Astrocyte (in vitro differentiated cells and primary cell): ENCODE data around the gene LGALS1. TPM values are rescaled to one million over a fixed set of nuclear protein-coding genes. Genes with fewer than 3 reads are reported as not detected.
A peak's percentile ranks its signal among the peaks of the same experiment; 100 is the strongest.
"Not testable (repeated sequence)": the region's sequence is repeated elsewhere in the genome, so short reads cannot be mapped to it uniquely, and the experiment has no call there.

Source experiments
- DNase-seq: peaks from one replicate; pipeline ENCODE4 v3.0.0-alpha.2; 2010; ENCODE audit warnings: low read depth
- FAIRE-seq: peaks from 2 replicates; lab custom pipeline; 2011; peaks lifted over from hg19 to GRCh38; lab: Jason Lieb, UNC
- H2AFZ ChIP-seq: 2 replicates; pipeline ENCODE4 v1.6.0; 2012; ENCODE audit warnings: low read depth, low read length, inconsistent platforms
- H3K27ac ChIP-seq: 2 replicates; pipeline ENCODE4 v1.5.1; 2011; ENCODE audit warnings: low read depth, low read length, inconsistent platforms
- H3K27me3 ChIP-seq: 2 replicates; pipeline ENCODE4 v1.6.0; 2011; ENCODE audit warnings: low read length, inconsistent platforms; ENCODE audit not compliant: insufficient read depth
- H3K36me3 ChIP-seq: 2 replicates; pipeline ENCODE4 v1.5.1; 2011; ENCODE audit warnings: low read length, inconsistent platforms; ENCODE audit not compliant: insufficient read depth
- H3K4me1 ChIP-seq: 2 replicates; pipeline ENCODE4 v1.5.1; 2011; ENCODE audit warnings: low read length, inconsistent platforms; ENCODE audit not compliant: insufficient read depth
- H3K4me2 ChIP-seq: 2 replicates; pipeline ENCODE4 v1.6.0; 2012; ENCODE audit warnings: low read length, inconsistent platforms
- H3K4me3 ChIP-seq: 2 replicates; pipeline ENCODE4 v1.5.1; 2011; ENCODE audit warnings: low read depth, mild to moderate bottlenecking, low read length, inconsistent platforms; ENCODE audit not compliant: insufficient read depth
- H3K79me2 ChIP-seq: 2 replicates; pipeline ENCODE4 v1.6.0; 2012; ENCODE audit warnings: mild to moderate bottlenecking, low read length, inconsistent platforms; ENCODE audit not compliant: insufficient read depth
- H3K9ac ChIP-seq: 2 replicates; pipeline ENCODE4 v1.6.0; 2012; ENCODE audit warnings: mild to moderate bottlenecking, low read length, inconsistent platforms
- H3K9me3 ChIP-seq: 2 replicates; pipeline ENCODE4 v1.5.1; 2012; ENCODE audit warnings: low read depth, mild to moderate bottlenecking, low read length, inconsistent platforms; ENCODE audit not compliant: insufficient read depth
- H4K20me1 ChIP-seq: 2 replicates; pipeline ENCODE4 v1.6.0; 2012; ENCODE audit warnings: low read length, inconsistent platforms; ENCODE audit not compliant: insufficient read depth
- H3K27ac Mint-ChIP-seq: one replicate; pipeline ENCODE4 v1.8.0; 2021; ENCODE audit warnings: mild to moderate bottlenecking, mixed read lengths; ENCODE audit not compliant: unreplicated experiment
- H3K27me3 Mint-ChIP-seq: one replicate; pipeline ENCODE4 v1.8.0; 2021; ENCODE audit warnings: low read depth, mixed read lengths; ENCODE audit not compliant: unreplicated experiment
- H3K36me3 Mint-ChIP-seq: one replicate; pipeline ENCODE4 v1.8.0; 2021; ENCODE audit warnings: low read depth, mixed read lengths; ENCODE audit not compliant: unreplicated experiment
- H3K4me1 Mint-ChIP-seq: one replicate; pipeline ENCODE4 v1.8.0; 2021; ENCODE audit warnings: low read depth, mixed read lengths; ENCODE audit not compliant: unreplicated experiment
- H3K4me3 Mint-ChIP-seq: one replicate; pipeline ENCODE4 v1.8.0; 2021; ENCODE audit warnings: mild to moderate bottlenecking, moderate library complexity, mixed read lengths; ENCODE audit not compliant: unreplicated experiment
- H3K9me3 Mint-ChIP-seq: one replicate; pipeline ENCODE4 v1.8.0; 2021; ENCODE audit warnings: mild to moderate bottlenecking, mixed read lengths; ENCODE audit not compliant: unreplicated experiment
- EZH2 ChIP-seq: IDR thresholded peaks from 2 replicates; pipeline ENCODE4 v1.6.1; 2012; ENCODE audit warnings: mild to moderate bottlenecking, low read length, inconsistent platforms; ENCODE audit not compliant: insufficient read depth
- total RNA-seq: library from RNA; stranded (reverse); gene quantifications from 2 replicates; pipeline ENCODE4 v1.2.1, GENCODE V29; 2021
- TF ChIP-seq, protein P1 (sequence below): IDR thresholded peaks from 2 replicates; pipeline ENCODE4 v1.5.1; 2011; ENCODE audit warnings: low read depth, mild to moderate bottlenecking, inconsistent platforms, low read length, moderate library complexity; ENCODE audit not compliant: insufficient read depth

LGALS1 gene
- total RNA-seq, 1 donor from 2014 or later = 240 TPM

DNA sequence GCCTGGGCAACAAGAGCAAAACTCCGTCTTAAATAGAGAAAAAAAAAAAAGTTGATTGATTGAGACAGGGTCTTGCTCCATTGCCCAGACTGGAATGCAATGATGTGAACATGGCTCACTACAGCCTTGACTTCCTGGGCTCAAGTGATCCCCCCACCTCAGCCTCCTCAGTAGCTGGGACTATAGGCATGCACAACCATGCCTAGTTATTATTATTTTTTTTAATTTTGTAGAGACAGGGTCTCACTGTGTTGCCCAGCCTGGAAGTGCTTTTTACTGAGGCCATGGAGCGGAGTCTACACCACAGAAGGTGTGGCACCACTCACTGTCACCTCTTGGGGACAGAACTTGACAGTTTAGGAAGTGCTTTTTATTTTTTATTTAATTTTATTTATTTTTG is 39.2 kb downstream of the LGALS1 start:
- no peak for TF ChIP-seq EZH2
- TF ChIP-seq, protein P1, sequence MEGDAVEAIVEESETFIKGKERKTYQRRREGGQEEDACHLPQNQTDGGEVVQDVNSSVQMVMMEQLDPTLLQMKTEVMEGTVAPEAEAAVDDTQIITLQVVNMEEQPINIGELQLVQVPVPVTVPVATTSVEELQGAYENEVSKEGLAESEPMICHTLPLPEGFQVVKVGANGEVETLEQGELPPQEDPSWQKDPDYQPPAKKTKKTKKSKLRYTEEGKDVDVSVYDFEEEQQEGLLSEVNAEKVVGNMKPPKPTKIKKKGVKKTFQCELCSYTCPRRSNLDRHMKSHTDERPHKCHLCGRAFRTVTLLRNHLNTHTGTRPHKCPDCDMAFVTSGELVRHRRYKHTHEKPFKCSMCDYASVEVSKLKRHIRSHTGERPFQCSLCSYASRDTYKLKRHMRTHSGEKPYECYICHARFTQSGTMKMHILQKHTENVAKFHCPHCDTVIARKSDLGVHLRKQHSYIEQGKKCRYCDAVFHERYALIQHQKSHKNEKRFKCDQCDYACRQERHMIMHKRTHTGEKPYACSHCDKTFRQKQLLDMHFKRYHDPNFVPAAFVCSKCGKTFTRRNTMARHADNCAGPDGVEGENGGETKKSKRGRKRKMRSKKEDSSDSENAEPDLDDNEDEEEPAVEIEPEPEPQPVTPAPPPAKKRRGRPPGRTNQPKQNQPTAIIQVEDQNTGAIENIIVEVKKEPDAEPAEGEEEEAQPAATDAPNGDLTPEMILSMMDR = no peak
- no peak overlapping the region for H2AFZ ChIP-seq
- H3K9me3 ChIP-seq = no peaks in the 10 kb centered on the region
- H3K27me3 Mint-ChIP-seq = no peaks in the 10 kb centered on the region
- no peaks in the 10 kb centered on the region for H4K20me1 ChIP-seq
- no peak overlapping the region for H3K4me3 ChIP-seq
- no peaks in the 10 kb centered on the region for H3K36me3 ChIP-seq
- DNase-seq (no peak), FAIRE-seq (no peak)
- no peaks in the 10 kb centered on the region for H3K27me3 ChIP-seq
- no peak overlapping the region for H3K9ac ChIP-seq
- no peaks in the 10 kb centered on the region for H3K4me1 Mint-ChIP-seq
- peaks cover 13% of the 10 kb centered on the region for H3K36me3 Mint-ChIP-seq
- H3K4me3 Mint-ChIP-seq = no peak overlapping the region
- no peak overlapping the region for H3K27ac ChIP-seq
- H3K4me2 ChIP-seq = no peak overlapping the region
- H3K27ac Mint-ChIP-seq = no peak overlapping the region
- no peaks in the 10 kb centered on the region for H3K4me1 ChIP-seq
- no peaks in the 10 kb centered on the region for H3K9me3 Mint-ChIP-seq
- no peaks in the 10 kb centered on the region for H3K79me2 ChIP-seq

DNA sequence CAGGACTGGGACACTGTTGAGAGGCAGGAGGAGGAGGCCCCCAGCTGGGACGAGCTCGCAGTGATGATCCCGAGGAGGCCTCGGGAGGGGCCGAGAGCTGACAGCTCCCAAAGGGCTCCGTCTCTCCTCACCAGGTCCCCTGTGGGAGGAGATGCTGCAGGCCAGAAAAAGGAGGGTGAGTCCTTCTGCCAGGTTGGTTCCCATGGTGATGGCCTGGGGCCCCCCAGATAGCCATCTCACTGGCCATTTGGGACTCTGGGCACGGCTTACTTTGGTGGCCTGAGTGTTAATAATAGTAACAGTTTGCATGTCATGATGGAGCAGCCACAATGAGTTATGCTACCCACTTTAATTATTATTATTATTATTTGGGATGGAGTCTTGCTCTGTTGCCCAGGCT is 40.3 kb downstream of the LGALS1 start:
- H3K36me3 Mint-ChIP-seq = peaks cover 16% of the 10 kb centered on the region
- H3K9ac ChIP-seq = no peak overlapping the region
- no peaks in the 10 kb centered on the region for H3K79me2 ChIP-seq
- no peak for DNase-seq
- no peaks in the 10 kb centered on the region for H3K36me3 ChIP-seq
- peaks cover 2% of the 10 kb centered on the region for H3K9me3 Mint-ChIP-seq
- H3K4me3 Mint-ChIP-seq = no peak overlapping the region
- H3K4me1 Mint-ChIP-seq = no peaks in the 10 kb centered on the region
- no peak overlapping the region for H3K27ac ChIP-seq
- H3K4me1 ChIP-seq = no peaks in the 10 kb centered on the region
- H4K20me1 ChIP-seq = no peaks in the 10 kb centered on the region
- no peak for FAIRE-seq
- H3K27me3 ChIP-seq = no peaks in the 10 kb centered on the region
- TF ChIP-seq, protein P1 = no peak
- TF ChIP-seq EZH2 = no peak
- no peak overlapping the region for H3K4me2 ChIP-seq
- no peak overlapping the region for H2AFZ ChIP-seq
- H3K4me3 ChIP-seq = no peak overlapping the region
- H3K27me3 Mint-ChIP-seq = no peaks in the 10 kb centered on the region
- H3K9me3 ChIP-seq = no peaks in the 10 kb centered on the region
- no peak overlapping the region for H3K27ac Mint-ChIP-seq

DNA sequence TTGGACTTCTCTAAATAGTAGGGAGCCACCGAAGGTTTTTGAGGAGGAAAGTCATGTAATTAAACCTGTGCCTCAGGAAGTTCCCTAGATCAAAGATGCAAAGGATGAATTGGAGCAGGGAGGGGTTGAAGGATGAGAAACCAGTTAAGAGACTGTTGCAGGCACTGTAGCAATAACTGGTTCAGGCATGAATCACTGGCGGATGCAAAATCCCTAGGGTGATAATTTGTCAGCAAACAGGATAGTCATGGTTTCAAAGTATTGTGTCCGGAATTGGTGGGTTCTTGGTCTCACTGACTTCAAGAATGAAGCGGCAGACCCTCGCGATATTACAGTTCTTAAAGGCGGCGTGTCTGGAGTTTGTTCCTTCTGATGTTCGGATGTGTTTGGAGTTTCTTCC is 41.3 kb downstream of the LGALS1 start:
- H3K9me3 Mint-ChIP-seq = peaks cover 2% of the 10 kb centered on the region
- DNase-seq (no peak), FAIRE-seq (peak; percentile 80)
- Histone ChIP-seq H3K27ac (no peak overlapping the region), H3K79me2 (no peaks in the 10 kb centered on the region), H3K4me2 (no peak overlapping the region), H3K36me3 (no peaks in the 10 kb centered on the region), H3K9me3 (no peaks in the 10 kb centered on the region), H3K27me3 (no peaks in the 10 kb centered on the region), H3K4me3 (no peak overlapping the region), H3K9ac (no peak overlapping the region), H2AFZ (no peak overlapping the region), H3K4me1 (no peaks in the 10 kb centered on the region), H4K20me1 (no peaks in the 10 kb centered on the region)
- H3K27me3 Mint-ChIP-seq = no peaks in the 10 kb centered on the region
- TF ChIP-seq, protein P1 = no peak
- no peak for TF ChIP-seq EZH2
- peak overlapping the region; percentile 17 for H3K4me3 Mint-ChIP-seq
- peaks cover 18% of the 10 kb centered on the region for H3K36me3 Mint-ChIP-seq
- no peaks in the 10 kb centered on the region for H3K4me1 Mint-ChIP-seq
- H3K27ac Mint-ChIP-seq = no peak overlapping the region

DNA sequence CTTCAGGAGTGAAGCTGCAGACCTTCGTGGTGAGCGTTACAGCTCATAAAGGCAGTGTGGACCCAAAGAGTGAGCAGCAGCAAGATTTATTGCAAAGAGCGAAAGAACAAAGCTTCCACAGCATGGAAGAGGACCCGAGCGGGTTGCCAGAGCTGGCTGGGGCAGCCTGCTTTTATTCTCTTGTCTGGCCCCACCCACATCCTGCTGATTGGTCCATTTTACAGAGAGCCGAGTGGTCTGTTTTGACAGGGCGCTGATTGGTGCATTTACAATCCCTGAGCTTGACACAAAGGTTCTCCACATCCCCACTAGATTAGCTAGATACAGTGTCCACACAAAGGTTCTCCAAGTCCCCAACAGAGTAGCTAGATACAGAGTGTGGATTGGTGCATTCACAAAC is 41.8 kb downstream of the LGALS1 start:
- not testable (repeated sequence) for H3K36me3 ChIP-seq, H3K27me3 Mint-ChIP-seq, H3K4me3 Mint-ChIP-seq, H3K27me3 ChIP-seq, H4K20me1 ChIP-seq, H3K9me3 Mint-ChIP-seq, DNase-seq, H3K4me3 ChIP-seq, H3K9ac ChIP-seq, H3K27ac ChIP-seq, H3K4me1 ChIP-seq, H3K27ac Mint-ChIP-seq, H2AFZ ChIP-seq, H3K9me3 ChIP-seq, FAIRE-seq, H3K79me2 ChIP-seq, H3K4me1 Mint-ChIP-seq, H3K4me2 ChIP-seq
- H3K36me3 Mint-ChIP-seq = peaks cover 18% of the 10 kb centered on the region
